ENCODE results near the gene STAT1. TPM values are rescaled to one million over a fixed set of nuclear protein-coding genes. Genes with fewer than 3 reads are reported as not detected.

The STAT1 gene
- total and polyA plus RNA-seq, 2 donors (not counting 1 experiment from before 2014, with no cell fraction given), result 128 to 171 TPM

DNA sequence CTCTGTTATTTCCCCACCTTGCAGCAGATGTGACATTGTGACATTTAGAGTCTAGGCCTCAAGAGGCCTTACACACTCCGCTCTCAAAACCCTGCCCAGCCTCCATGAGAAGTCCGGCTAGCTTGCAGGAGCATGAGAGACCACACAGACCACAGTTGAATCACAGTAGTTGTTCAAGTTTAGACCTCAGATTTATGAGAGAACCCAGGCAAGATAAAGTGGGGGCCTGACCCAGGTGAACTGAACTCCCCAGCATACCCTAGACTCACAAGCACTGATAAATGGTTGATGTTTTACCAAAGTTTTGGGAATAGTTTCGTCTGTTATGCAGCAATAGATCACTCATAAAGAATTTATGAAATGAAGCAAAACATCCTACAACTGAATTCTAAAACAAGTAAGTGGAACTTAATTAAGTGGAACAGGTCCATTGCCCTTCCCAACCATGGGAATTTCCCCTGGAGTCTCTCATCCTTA is 4.7 kb upstream of the STAT1 start:
- no peak overlapping the region for H3K27ac ChIP-seq (ENCODE audit: insufficient read depth, low read length)
- no peak overlapping the region for H2AFZ ChIP-seq (ENCODE audit: low read length)
- no peak overlapping the region for H3K9ac ChIP-seq (ENCODE audit: insufficient read depth, low read length)
- no peak for DNase-seq (ENCODE audit: low read depth in 2 of 2)
- peaks cover 2% of the 10 kb centered on the region for H3K79me2 ChIP-seq (ENCODE audit: control insufficient read depth, insufficient read depth, low read length)
- no peaks in the 10 kb centered on the region for H3K36me3 ChIP-seq (ENCODE audit: control insufficient read depth, insufficient read depth, low read length)
- H3K9me3 ChIP-seq (ENCODE audit: control insufficient read depth, insufficient read depth, low read depth, low read length), result no peaks in the 10 kb centered on the region
- peaks cover 12% of the 10 kb centered on the region for H3K4me1 ChIP-seq (ENCODE audit: control insufficient read depth, extremely low read depth, insufficient read depth, low read length)
- H3K27me3 ChIP-seq (ENCODE audit: control insufficient read depth, insufficient read depth, low read length), result no peaks in the 10 kb centered on the region
- no peak for TF ChIP-seq EZH2 (IDR thresholded peaks at IDR 0.05; ENCODE audit: low read length, missing control alignments)
- TF ChIP-seq, protein P1, sequence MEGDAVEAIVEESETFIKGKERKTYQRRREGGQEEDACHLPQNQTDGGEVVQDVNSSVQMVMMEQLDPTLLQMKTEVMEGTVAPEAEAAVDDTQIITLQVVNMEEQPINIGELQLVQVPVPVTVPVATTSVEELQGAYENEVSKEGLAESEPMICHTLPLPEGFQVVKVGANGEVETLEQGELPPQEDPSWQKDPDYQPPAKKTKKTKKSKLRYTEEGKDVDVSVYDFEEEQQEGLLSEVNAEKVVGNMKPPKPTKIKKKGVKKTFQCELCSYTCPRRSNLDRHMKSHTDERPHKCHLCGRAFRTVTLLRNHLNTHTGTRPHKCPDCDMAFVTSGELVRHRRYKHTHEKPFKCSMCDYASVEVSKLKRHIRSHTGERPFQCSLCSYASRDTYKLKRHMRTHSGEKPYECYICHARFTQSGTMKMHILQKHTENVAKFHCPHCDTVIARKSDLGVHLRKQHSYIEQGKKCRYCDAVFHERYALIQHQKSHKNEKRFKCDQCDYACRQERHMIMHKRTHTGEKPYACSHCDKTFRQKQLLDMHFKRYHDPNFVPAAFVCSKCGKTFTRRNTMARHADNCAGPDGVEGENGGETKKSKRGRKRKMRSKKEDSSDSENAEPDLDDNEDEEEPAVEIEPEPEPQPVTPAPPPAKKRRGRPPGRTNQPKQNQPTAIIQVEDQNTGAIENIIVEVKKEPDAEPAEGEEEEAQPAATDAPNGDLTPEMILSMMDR (conservative IDR thresholded peaks at IDR 0.05 in 1 of 2, IDR thresholded peaks at IDR 0.05 in 1 of 2; ENCODE audit: low read depth in 1 of 2, low read length in 2 of 2), result no peak
- no peaks in the 10 kb centered on the region for H4K20me1 ChIP-seq (ENCODE audit: control insufficient read depth, extremely low read depth, insufficient read depth, low read length)
- no peak overlapping the region for H3K4me3 ChIP-seq (replicated peaks in 1 of 4; ENCODE audit: control extremely low read depth in 1 of 4, insufficient read depth in 1 of 4, low read depth in 3 of 4, low read length in 4 of 4)
- no peak overlapping the region for H3K4me2 ChIP-seq (ENCODE audit: extremely low read depth, insufficient read depth, low read length)

- Histone ChIP-seq H3K4me3 (replicated peaks in 1 of 4; ENCODE audit: control extremely low read depth in 1 of 4, insufficient read depth in 1 of 4, low read depth in 3 of 4, low read length in 4 of 4) (no peak overlapping the region), H3K4me2 (ENCODE audit: extremely low read depth, insufficient read depth, low read length) (no peak overlapping the region), H3K36me3 (ENCODE audit: control insufficient read depth, insufficient read depth, low read length) (no peaks in the 10 kb centered on the region), H3K79me2 (ENCODE audit: control insufficient read depth, insufficient read depth, low read length) (peaks cover 9% of the 10 kb centered on the region), H3K9ac (ENCODE audit: insufficient read depth, low read length) (no peak overlapping the region), H3K27ac (ENCODE audit: insufficient read depth, low read length) (no peak overlapping the region), H3K4me1 (ENCODE audit: control insufficient read depth, extremely low read depth, insufficient read depth, low read length) (peaks cover 12% of the 10 kb centered on the region), H3K9me3 (ENCODE audit: control insufficient read depth, insufficient read depth, low read depth, low read length) (no peaks in the 10 kb centered on the region), H2AFZ (ENCODE audit: low read length) (no peak overlapping the region), H3K27me3 (ENCODE audit: control insufficient read depth, insufficient read depth, low read length) (no peaks in the 10 kb centered on the region), H4K20me1 (ENCODE audit: control insufficient read depth, extremely low read depth, insufficient read depth, low read length) (no peaks in the 10 kb centered on the region)
- TF ChIP-seq, protein P1 (conservative IDR thresholded peaks at IDR 0.05 in 1 of 2, IDR thresholded peaks at IDR 0.05 in 1 of 2; ENCODE audit: low read depth in 1 of 2, low read length in 2 of 2), result no peak
- TF ChIP-seq EZH2 (IDR thresholded peaks at IDR 0.05; ENCODE audit: low read length, missing control alignments), result no peak
- no peak for DNase-seq (ENCODE audit: low read depth in 2 of 2)
These were observed 4.1 kb upstream of the STAT1 start for GRCh38 chr2:191018048-191018447.

- Histone ChIP-seq H3K9ac (ENCODE audit: insufficient read depth, low read length) (no peak overlapping the region), H3K9me3 (ENCODE audit: control insufficient read depth, insufficient read depth, low read depth, low read length) (no peaks in the 10 kb centered on the region), H3K4me1 (ENCODE audit: control insufficient read depth, extremely low read depth, insufficient read depth, low read length) (peaks cover 5% of the 10 kb centered on the region), H3K4me3 (replicated peaks in 1 of 4; ENCODE audit: control extremely low read depth in 1 of 4, insufficient read depth in 1 of 4, low read depth in 3 of 4, low read length in 4 of 4) (no peak overlapping the region), H4K20me1 (ENCODE audit: control insufficient read depth, extremely low read depth, insufficient read depth, low read length) (no peaks in the 10 kb centered on the region), H2AFZ (ENCODE audit: low read length) (no peak overlapping the region), H3K4me2 (ENCODE audit: extremely low read depth, insufficient read depth, low read length) (no peak overlapping the region), H3K36me3 (ENCODE audit: control insufficient read depth, insufficient read depth, low read length) (no peaks in the 10 kb centered on the region), H3K79me2 (ENCODE audit: control insufficient read depth, insufficient read depth, low read length) (peaks cover 30% of the 10 kb centered on the region), H3K27ac (ENCODE audit: insufficient read depth, low read length) (no peak overlapping the region), H3K27me3 (ENCODE audit: control insufficient read depth, insufficient read depth, low read length) (no peaks in the 10 kb centered on the region)
- no peak for DNase-seq (ENCODE audit: low read depth in 2 of 2)
- TF ChIP-seq, protein P1 (conservative IDR thresholded peaks at IDR 0.05 in 1 of 2, IDR thresholded peaks at IDR 0.05 in 1 of 2; ENCODE audit: low read depth in 1 of 2, low read length in 2 of 2), result no peak
- TF ChIP-seq EZH2 (IDR thresholded peaks at IDR 0.05; ENCODE audit: low read length, missing control alignments), result no peak
These were observed 1.9 kb upstream of the STAT1 start for GRCh38 chr2:191015831-191016230.
